Left ventricle myocardium superior (tissue), 1 donor: ENCODE results near the gene SPATA1. TPM values are rescaled to one million over a fixed set of nuclear protein-coding genes. Genes with fewer than 3 reads are reported as not detected.
"Not testable (repeated sequence)": the region's sequence is repeated elsewhere in the genome, so short reads cannot be mapped to it uniquely, and the experiment has no call there.

Source experiments
- ATAC-seq: fragments of 200-7000 bp; cut with Tn5 transposase; one replicate; pipeline ENCODE4 v1.9.1; 2020; ENCODE audit warnings: mild to moderate bottlenecking, moderate library complexity
- DNase-seq: peaks from one replicate; pipeline ENCODE4 v3.0.0-alpha.2; 2020
- intact Hi-C: fragments of 100-400 bp; cut with micrococcal nuclease; formaldehyde crosslinking; loops from one replicate; pipeline ENCODE4 v1.11.0; 2022
- total RNA-seq: library from RNA; stranded (reverse); fragmentation: NEBNext Ultra II Directional; extraction: Animal tissue kit (Norgen Biotek cat#: 25700); gene quantifications from one replicate; pipeline ENCODE4 v1.2.1, GENCODE V29; 2021
- donor health status: DM: no; HTN: yes; CAD: no; lungs with severe emphysema.

The SPATA1 gene
- total RNA-seq, 1 donor from 2014 or later, result 1.7 TPM

GRCh38 chr1:84506729-84507453 is 705 bp downstream of the SPATA1 start:
- no peak for DNase-seq
- no peak for ATAC-seq
- intact Hi-C loops, result no loop called here

- intact Hi-C loops, ATAC-seq, DNase-seq: not testable (repeated sequence)
These were observed 1.7 kb downstream of the SPATA1 start for GRCh38 chr1:84507887-84508286.

GRCh38 chr1:84508510-84508909 is 2.3 kb downstream of the SPATA1 start:
- intact Hi-C loops, result no loop called here
- DNase-seq (no peak), ATAC-seq (no peak)

GRCh38 chr1:84509029-84509428 is 2.8 kb downstream of the SPATA1 start:
- ATAC-seq, result no peak
- intact Hi-C loops, result no loop called here
- no peak for DNase-seq

GRCh38 chr1:84510165-84510564 is 4.0 kb downstream of the SPATA1 start:
- DNase-seq, result no peak
- intact Hi-C loops, result no loop called here
- ATAC-seq, result no peak

GRCh38 chr1:84510668-84511067 is 4.5 kb downstream of the SPATA1 start:
- DNase-seq (no peak), ATAC-seq (no peak)
- intact Hi-C loops, result no loop called here

GRCh38 chr1:84524590-84524989 is 18.4 kb downstream of the SPATA1 start:
- DNase-seq, result no peak
- intact Hi-C loops, result no loop called here
- no peak for ATAC-seq

GRCh38 chr1:84525779-84526178 is 19.6 kb downstream of the SPATA1 start:
- intact Hi-C loops, result no loop called here
- ATAC-seq (no peak), DNase-seq (no peak)

GRCh38 chr1:84538599-84538998 is 32.4 kb downstream of the SPATA1 start:
- intact Hi-C loops, result no loop called here
- DNase-seq (no peak), ATAC-seq (no peak)

- no peak for DNase-seq
- intact Hi-C loops, result no loop called here
- ATAC-seq, result no peak
These were observed 33.8 kb downstream of the SPATA1 start for GRCh38 chr1:84539972-84540371.

- ATAC-seq (no peak), DNase-seq (no peak)
- intact Hi-C loops, result no loop called here
These were observed 34.6 kb downstream of the SPATA1 start for GRCh38 chr1:84540759-84541158.

- ATAC-seq (no peak), DNase-seq (no peak)
- intact Hi-C loops, result no loop called here
These were observed 35.5 kb downstream of the SPATA1 start for GRCh38 chr1:84541679-84542078.

- intact Hi-C loops, result no loop called here
- no peak for DNase-seq
- ATAC-seq, result no peak
These were observed 44.6 kb downstream of the SPATA1 start for GRCh38 chr1:84550826-84551225.

- DNase-seq (no peak), ATAC-seq (no peak)
- intact Hi-C loops, result no loop called here
These were observed 63.0 kb downstream of the SPATA1 start for GRCh38 chr1:84569216-84569615.

GRCh38 chr1:84570436-84571149 is 64.4 kb downstream of the SPATA1 start:
- DNase-seq, result no peak
- ATAC-seq, result no peak
- intact Hi-C loops, result no loop called here

- intact Hi-C loops, result no loop called here
- ATAC-seq, result no peak
- DNase-seq, result no peak
These were observed 65.0 kb downstream of the SPATA1 start for GRCh38 chr1:84571150-84571535.

GRCh38 chr1:84573481-84573966 is 67.3 kb downstream of the SPATA1 start:
- ATAC-seq (no peak), DNase-seq (no peak)
- intact Hi-C loops, result no loop called here

- DNase-seq (peak; percentile 94), ATAC-seq (peak; percentile 100)
- intact Hi-C loops, result no loop called here
These were observed 68.0 kb downstream of the SPATA1 start, which contains the start of gene CTBS for GRCh38 chr1:84573967-84574842. Gene CTBS (minus strand): TSS chr1:84574440. CDS start chr1:84574415, 25 bp downstream.

- DNase-seq, result no peak
- intact Hi-C loops, result no loop called here
- ATAC-seq, result no peak
These were observed 68.8 kb downstream of the SPATA1 start for GRCh38 chr1:84574936-84575335.

GRCh38 chr1:84581648-84582047 is 75.5 kb downstream of the SPATA1 start:
- ATAC-seq (no peak), DNase-seq (no peak)
- intact Hi-C loops, result no loop called here
